AG10803 (cell line): ENCODE data around the gene ZNF700.
A peak's percentile ranks its signal among the peaks of the same experiment; 100 is the strongest.

Experiments
- DNase-seq: peaks from one replicate; pipeline ENCODE4 v3.0.0; 2010; ENCODE audit warnings: low read depth
- H3K4me3 ChIP-seq: 2 replicates; pipeline ENCODE4 v1.5.1; 2011; ENCODE audit warnings: mild to moderate bottlenecking, low read length, control low read depth
- CTCF ChIP-seq: conservative IDR thresholded peaks from 2 replicates; pipeline ENCODE4 v1.5.1; 2011; ENCODE audit warnings: mild to moderate bottlenecking, low read length, control low read depth, inconsistent platforms

Gene ZNF700

GRCh38 chr19:11964858-11965645, 40.1 kb downstream of the ZNF700 start, which contains the start of gene ZNF763:
ZNF763 (plus strand) TSS chr19:11965040; CDS start chr19:11965209, 169 bp downstream.
- peak; percentile 78 for DNase-seq
- peak within 1 kb of the TSS; percentile 94 for H3K4me3 ChIP-seq
- TF ChIP-seq CTCF, result no peak

- H3K4me3 ChIP-seq, result no peak overlapping the region
- DNase-seq, result no peak
- TF ChIP-seq CTCF, result no peak
Measured at GRCh38 chr19:11970174-11970573, 45.3 kb downstream of the ZNF700 start.

- no peak for DNase-seq
- no peak overlapping the region for H3K4me3 ChIP-seq
- TF ChIP-seq CTCF, result no peak
Measured at GRCh38 chr19:11971041-11971440, 46.1 kb downstream of the ZNF700 start.

- no peak for TF ChIP-seq CTCF
- no peak overlapping the region for H3K4me3 ChIP-seq
- no peak for DNase-seq
Measured at GRCh38 chr19:11973019-11973810, 48.3 kb downstream of the ZNF700 start.

- DNase-seq, result no peak
- TF ChIP-seq CTCF, result no peak
- H3K4me3 ChIP-seq, result no peak overlapping the region
Measured at GRCh38 chr19:11978492-11979100, 53.7 kb downstream of the ZNF700 start.

GRCh38 chr19:11979527-11979926, 54.6 kb downstream of the ZNF700 start:
- no peak overlapping the region for H3K4me3 ChIP-seq
- DNase-seq, result no peak
- no peak for TF ChIP-seq CTCF
